Mucosa of stomach (tissue), 1 donor: ENCODE data around the gene SPRY4.
"Not testable (repeated sequence)": the region's sequence is repeated elsewhere in the genome, so short reads cannot be mapped to it uniquely, and the experiment has no call there.

Source experiments
- H3K27me3 ChIP-seq: one replicate; pipeline ENCODE4 v1.7.0; 2013; ENCODE audit warnings: mild to moderate bottlenecking, low read length; ENCODE audit not compliant: control insufficient read depth, insufficient read depth
- H3K36me3 ChIP-seq: one replicate; pipeline ENCODE4 v1.7.0; 2013; ENCODE audit warnings: low read length; ENCODE audit not compliant: control insufficient read depth, insufficient read depth
- H3K4me1 ChIP-seq: one replicate; pipeline ENCODE4 v1.7.0; 2013; ENCODE audit warnings: mild to moderate bottlenecking, low read length; ENCODE audit not compliant: control insufficient read depth, insufficient read depth
- H3K4me3 ChIP-seq: one replicate; pipeline ENCODE4 v1.7.0; 2013; ENCODE audit warnings: low read length
- H3K9ac ChIP-seq: one replicate; pipeline ENCODE4 v1.7.0; 2013; ENCODE audit warnings: mild to moderate bottlenecking, low read length, moderate library complexity
- H3K9me3 ChIP-seq: one replicate; pipeline ENCODE4 v1.7.0; 2013; ENCODE audit warnings: mild to moderate bottlenecking, low read length, moderate library complexity; ENCODE audit not compliant: control insufficient read depth
- donor health status: Pancreatic carcinoma.

SPRY4 gene

DNA sequence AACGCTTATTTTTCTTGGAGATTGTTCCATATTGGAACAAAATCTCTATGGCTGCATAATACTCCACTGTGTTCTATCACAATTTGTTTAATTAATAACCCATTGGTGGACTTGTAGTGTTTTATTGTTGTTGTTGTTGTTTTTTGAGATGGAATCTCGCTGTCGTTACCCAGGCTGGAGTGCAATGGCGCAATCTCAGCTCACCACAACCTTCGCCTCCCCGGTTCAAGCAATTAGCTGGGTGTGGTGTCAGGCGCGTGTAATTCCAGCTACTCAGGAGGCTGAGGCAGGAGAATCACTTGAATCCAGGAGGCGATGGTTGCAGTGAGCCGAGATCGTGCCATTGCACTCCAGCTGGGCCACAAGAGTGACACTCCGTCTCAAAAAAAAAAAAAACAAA lies 38.7 kb downstream of the SPRY4 start:
- no peaks in the 10 kb centered on the region for H3K27me3 ChIP-seq

DNA sequence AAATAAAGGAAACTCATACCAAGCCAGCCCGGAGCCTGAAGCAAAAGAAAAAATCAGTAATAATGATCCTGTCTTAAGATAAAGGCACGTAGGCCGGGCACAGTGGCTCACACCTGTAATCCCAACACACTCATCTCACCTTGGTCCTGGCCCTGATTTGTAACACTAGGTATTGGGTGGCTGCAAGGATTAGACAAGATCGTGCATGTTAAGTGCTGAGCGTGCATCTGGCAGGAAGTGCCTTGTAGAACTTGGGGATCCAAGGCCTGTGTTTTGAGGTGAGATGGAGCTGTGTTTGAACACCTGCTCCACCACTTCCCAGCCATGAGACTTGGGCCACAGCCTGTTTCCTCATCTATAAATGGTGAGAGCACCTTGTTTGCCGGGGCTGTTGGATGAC lies 41.5 kb downstream of the SPRY4 start:
- H3K27me3 ChIP-seq, result no peaks in the 10 kb centered on the region
- no peaks in the 10 kb centered on the region for H3K9me3 ChIP-seq
- peaks cover 8% of the 10 kb centered on the region for H3K4me1 ChIP-seq
- H3K9ac ChIP-seq, result no peak overlapping the region
- H3K4me3 ChIP-seq, result no peak overlapping the region
- H3K36me3 ChIP-seq, result no peaks in the 10 kb centered on the region

More for the DNA sequence above, 38.7 kb downstream of the SPRY4 start:
- Histone ChIP-seq H3K9me3 (no peaks in the 10 kb centered on the region), H3K9ac (no peak overlapping the region), H3K4me3 (no peak overlapping the region), H3K36me3 (no peaks in the 10 kb centered on the region), H3K4me1 (peaks cover 16% of the 10 kb centered on the region)

GRCh38 chr5:142281966-142282365 lies 42.9 kb downstream of the SPRY4 start:
- Histone ChIP-seq H3K36me3 (no peaks in the 10 kb centered on the region), H3K9me3 (no peaks in the 10 kb centered on the region), H3K9ac (no peak overlapping the region), H3K4me3 (no peak overlapping the region), H3K4me1 (no peaks in the 10 kb centered on the region), H3K27me3 (no peaks in the 10 kb centered on the region)

- no peaks in the 10 kb centered on the region for H3K9me3 ChIP-seq
- H3K9ac ChIP-seq, result no peak overlapping the region
- no peak overlapping the region for H3K4me3 ChIP-seq
- no peaks in the 10 kb centered on the region for H3K27me3 ChIP-seq
- H3K4me1 ChIP-seq, result no peaks in the 10 kb centered on the region
- no peaks in the 10 kb centered on the region for H3K36me3 ChIP-seq
Observed at GRCh38 chr5:142281008-142281367, 43.8 kb downstream of the SPRY4 start.

DNA sequence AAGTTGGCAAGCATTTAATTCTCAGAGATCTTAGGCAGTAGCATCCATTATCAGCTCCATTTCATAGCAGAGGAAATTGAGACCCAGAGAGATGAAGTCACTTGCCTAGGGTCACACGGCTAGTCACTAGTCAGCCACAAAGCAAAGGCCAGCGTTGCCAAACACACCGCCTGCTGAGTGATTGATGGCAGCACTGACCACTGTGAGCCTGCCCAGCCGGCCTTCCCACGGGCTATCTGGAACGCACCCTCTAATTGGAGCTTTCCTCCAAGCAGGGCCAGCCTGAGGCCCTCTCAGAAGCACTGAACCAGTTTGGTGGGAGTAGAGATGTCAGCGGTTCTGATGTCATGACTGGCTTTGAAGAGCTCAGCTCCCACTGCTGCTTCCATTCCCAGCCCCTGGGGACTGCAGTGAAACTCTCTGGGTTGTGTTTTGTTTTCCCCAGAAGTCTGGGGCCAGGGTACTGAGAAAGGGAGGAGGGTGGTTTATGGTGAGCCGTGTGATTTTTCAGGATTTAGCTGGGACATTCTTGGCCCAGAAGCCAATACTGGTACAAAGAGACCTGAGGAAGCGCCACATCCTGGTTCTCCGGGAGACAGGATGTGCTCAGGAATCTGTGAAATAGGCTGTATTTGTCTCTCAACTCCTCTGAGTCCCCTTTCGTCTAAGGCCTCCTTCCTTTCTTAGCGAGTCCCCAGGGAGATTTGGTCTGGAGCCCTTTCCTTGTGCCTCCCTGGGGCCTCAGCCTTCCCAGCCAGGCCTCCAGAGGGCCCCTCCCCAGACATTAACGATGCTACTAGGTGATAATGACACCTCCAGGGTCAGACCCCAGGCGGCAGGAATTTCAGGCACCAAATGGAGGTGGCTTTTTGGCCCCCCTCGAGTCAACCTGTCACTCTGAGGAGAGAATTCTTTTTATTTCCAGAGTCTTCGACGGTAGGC lies 44.5 kb downstream of the SPRY4 start:
- no peaks in the 10 kb centered on the region for H3K9me3 ChIP-seq
- H3K4me1 ChIP-seq, result no peaks in the 10 kb centered on the region
- no peaks in the 10 kb centered on the region for H3K36me3 ChIP-seq
- no peak overlapping the region for H3K9ac ChIP-seq
- no peaks in the 10 kb centered on the region for H3K27me3 ChIP-seq
- H3K4me3 ChIP-seq, result no peak overlapping the region

DNA sequence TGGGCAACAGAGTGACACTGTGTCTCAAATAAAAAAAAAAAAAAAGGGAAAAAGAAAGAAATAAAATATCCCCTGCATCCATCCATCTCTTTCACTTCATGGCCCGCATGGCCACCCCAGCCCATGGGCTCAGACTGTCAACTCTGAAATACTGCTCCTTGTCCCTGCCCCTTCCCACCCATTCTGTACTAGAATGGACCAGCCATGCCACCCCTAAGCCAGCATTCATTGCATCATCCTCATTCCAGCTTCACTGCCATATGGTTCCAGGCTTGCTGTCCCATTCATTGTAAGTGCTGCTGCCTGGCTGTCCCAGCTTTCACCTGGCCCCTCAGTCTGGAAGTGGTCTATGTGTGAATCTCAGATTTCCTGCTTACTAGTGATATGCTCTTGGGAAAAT lies 46.2 kb downstream of the SPRY4 start:
- Histone ChIP-seq H3K9ac (no peak overlapping the region), H3K36me3 (no peaks in the 10 kb centered on the region), H3K9me3 (no peaks in the 10 kb centered on the region), H3K4me3 (no peak overlapping the region), H3K27me3 (no peaks in the 10 kb centered on the region), H3K4me1 (no peaks in the 10 kb centered on the region)

DNA sequence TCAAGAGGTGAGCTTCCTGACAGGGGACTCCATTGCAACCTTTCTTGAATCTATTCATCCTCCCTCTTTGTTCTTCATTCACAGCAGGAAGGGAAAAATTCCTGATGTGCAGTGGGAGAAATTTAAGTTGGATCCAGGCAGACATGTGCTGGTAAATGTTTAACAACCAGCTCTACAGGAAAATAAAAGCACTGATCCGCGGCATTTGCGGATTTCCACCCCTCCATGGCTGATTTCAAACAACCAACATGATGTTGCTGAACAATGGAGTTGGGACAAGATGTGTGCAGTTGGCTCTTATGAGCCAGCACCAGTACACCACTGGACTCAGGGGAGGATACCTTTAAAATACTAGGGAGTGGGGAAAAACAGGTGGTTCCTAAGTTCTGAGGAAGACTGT lies 47.0 kb downstream of the SPRY4 start:
- Histone ChIP-seq H3K4me3 (no peak overlapping the region), H3K9me3 (no peaks in the 10 kb centered on the region), H3K27me3 (no peaks in the 10 kb centered on the region), H3K36me3 (no peaks in the 10 kb centered on the region), H3K9ac (no peak overlapping the region), H3K4me1 (no peaks in the 10 kb centered on the region)

GRCh38 chr5:142276517-142276916 lies 48.3 kb downstream of the SPRY4 start:
- Histone ChIP-seq H3K4me3 (no peak overlapping the region), H3K36me3 (no peaks in the 10 kb centered on the region), H3K27me3 (no peaks in the 10 kb centered on the region), H3K9me3 (no peaks in the 10 kb centered on the region), H3K9ac (no peak overlapping the region), H3K4me1 (no peaks in the 10 kb centered on the region)

DNA sequence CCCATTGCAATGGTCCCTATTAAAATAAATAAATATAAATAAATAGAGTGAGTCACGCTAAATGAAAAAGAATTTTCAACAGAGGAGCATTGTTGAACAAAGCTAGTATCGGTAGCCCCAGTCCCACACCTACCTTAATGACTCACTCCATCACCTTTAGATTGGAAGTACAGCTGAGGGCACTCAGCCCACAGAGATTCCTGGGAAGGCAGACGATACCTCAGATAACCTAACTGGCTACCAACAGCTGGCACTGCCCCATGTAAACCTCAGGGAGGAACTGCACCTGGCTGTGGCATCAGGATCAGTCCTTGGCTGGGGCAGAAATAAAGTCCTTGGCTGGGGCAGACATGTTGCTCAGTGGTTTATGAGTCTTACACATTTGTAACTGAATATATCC lies 49.3 kb downstream of the SPRY4 start:
- no peaks in the 10 kb centered on the region for H3K36me3 ChIP-seq
- H3K27me3 ChIP-seq, result no peaks in the 10 kb centered on the region
- H3K4me1 ChIP-seq, result no peaks in the 10 kb centered on the region
- H3K9me3 ChIP-seq, result no peaks in the 10 kb centered on the region
- H3K4me3 ChIP-seq, result no peak overlapping the region
- no peak overlapping the region for H3K9ac ChIP-seq

DNA sequence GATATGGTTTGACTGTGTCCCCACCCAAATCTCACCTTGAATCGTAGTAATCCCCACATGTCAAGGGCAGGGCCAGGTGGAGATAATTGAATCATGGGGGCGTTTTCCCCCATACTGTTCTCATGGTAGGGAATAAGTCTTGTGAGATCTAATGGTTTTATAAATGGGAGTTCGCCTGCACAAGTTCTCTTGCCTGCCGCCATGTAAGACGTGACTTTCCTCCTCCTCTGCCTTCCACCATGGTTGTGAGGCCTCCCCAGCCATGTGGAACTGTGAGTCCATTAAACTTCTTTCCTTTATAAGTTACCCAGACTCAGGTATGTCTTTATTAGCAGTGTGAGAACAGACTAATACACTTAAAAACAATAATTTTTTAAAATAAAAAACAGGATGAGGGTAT lies 52.2 kb downstream of the SPRY4 start:
- H3K9me3 ChIP-seq, H3K4me3 ChIP-seq, H3K36me3 ChIP-seq, H3K27me3 ChIP-seq, H3K4me1 ChIP-seq, H3K9ac ChIP-seq: not testable (repeated sequence)

- not testable (repeated sequence) for H3K4me1 ChIP-seq, H3K36me3 ChIP-seq, H3K9ac ChIP-seq, H3K4me3 ChIP-seq, H3K27me3 ChIP-seq, H3K9me3 ChIP-seq
Observed at GRCh38 chr5:142264084-142264483, 60.7 kb downstream of the SPRY4 start.

GRCh38 chr5:142263346-142263745 lies 61.5 kb downstream of the SPRY4 start:
- no peak overlapping the region for H3K9ac ChIP-seq
- H3K9me3 ChIP-seq, result no peaks in the 10 kb centered on the region
- H3K4me3 ChIP-seq, result no peak overlapping the region
- H3K4me1 ChIP-seq, result peaks cover 5% of the 10 kb centered on the region
- H3K36me3 ChIP-seq, result no peaks in the 10 kb centered on the region
- H3K27me3 ChIP-seq, result no peaks in the 10 kb centered on the region

DNA sequence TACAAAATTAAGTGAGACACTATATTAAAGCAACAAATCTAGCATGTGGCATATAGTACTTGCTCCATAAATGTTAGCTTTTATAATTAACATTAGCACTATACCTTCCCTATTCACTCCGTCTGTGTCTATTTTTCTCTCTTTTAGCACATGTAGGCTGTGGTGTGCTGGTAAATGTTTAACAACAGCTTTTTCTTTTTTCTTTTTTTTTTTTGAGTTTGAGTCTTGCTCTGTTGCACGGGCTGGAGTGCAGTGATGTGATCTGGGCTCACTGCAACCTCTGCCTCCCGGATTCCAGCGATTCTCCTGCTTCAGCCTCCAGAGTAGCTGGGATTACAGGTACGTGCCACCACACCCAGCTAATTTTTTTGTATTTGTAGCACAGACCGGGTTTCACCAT lies 62.1 kb downstream of the SPRY4 start:
- no peak overlapping the region for H3K9ac ChIP-seq
- H3K9me3 ChIP-seq, result no peaks in the 10 kb centered on the region
- peaks cover 5% of the 10 kb centered on the region for H3K4me1 ChIP-seq
- H3K4me3 ChIP-seq, result no peak overlapping the region
- H3K36me3 ChIP-seq, result no peaks in the 10 kb centered on the region
- no peaks in the 10 kb centered on the region for H3K27me3 ChIP-seq
